ENCODE results near the gene STK24. TPM values are rescaled to one million over a fixed set of nuclear protein-coding genes. Genes with fewer than 3 reads are reported as not detected.

The STK24 gene
- total RNA-seq, 1 experiment from 2014 or later, result 107 TPM

- Histone ChIP-seq H3K36me3 (replicated peaks; ENCODE audit: control insufficient read depth, insufficient read depth, low read length) (no peaks in the 10 kb centered on the region), H3K4me3 (ENCODE audit: insufficient read depth, low read depth, low read length) (no peak overlapping the region), H3K27me3 (ENCODE audit: control insufficient read depth, insufficient read depth, low read length) (no peaks in the 10 kb centered on the region)
- DNase-seq, result no peak
Measured at GRCh38 chr13:98483601-98484288, 93.2 kb downstream of the STK24 start.

GRCh38 chr13:98482476-98483444, 94.1 kb downstream of the STK24 start:
- peak; percentile 81 for DNase-seq
- H3K36me3 ChIP-seq (replicated peaks; ENCODE audit: control insufficient read depth, insufficient read depth, low read length), result no peaks in the 10 kb centered on the region

GRCh38 chr13:98480915-98481877, 95.7 kb downstream of the STK24 start:
- no peak for DNase-seq
- no peak overlapping the region for H3K4me3 ChIP-seq (ENCODE audit: insufficient read depth, low read depth, low read length)
- no peaks in the 10 kb centered on the region for H3K27me3 ChIP-seq (ENCODE audit: control insufficient read depth, insufficient read depth, low read length)
- no peaks in the 10 kb centered on the region for H3K36me3 ChIP-seq (replicated peaks; ENCODE audit: control insufficient read depth, insufficient read depth, low read length)

More at GRCh38 chr13:98482476-98483444, 94.1 kb downstream of the STK24 start:
- Histone ChIP-seq H3K4me3 (ENCODE audit: insufficient read depth, low read depth, low read length) (no peak overlapping the region), H3K27me3 (ENCODE audit: control insufficient read depth, insufficient read depth, low read length) (no peaks in the 10 kb centered on the region)

- H3K27me3 ChIP-seq (ENCODE audit: control insufficient read depth, insufficient read depth, low read length), result no peaks in the 10 kb centered on the region
- H3K4me3 ChIP-seq (ENCODE audit: insufficient read depth, low read depth, low read length), result no peak overlapping the region
- no peak for DNase-seq
- no peaks in the 10 kb centered on the region for H3K36me3 ChIP-seq (replicated peaks; ENCODE audit: control insufficient read depth, insufficient read depth, low read length)
Measured at GRCh38 chr13:98479496-98480003, 97.4 kb downstream of the STK24 start.

GRCh38 chr13:98478189-98479129, 98.4 kb downstream of the STK24 start:
- DNase-seq, result peak; percentile 70
- Histone ChIP-seq H3K4me3 (ENCODE audit: insufficient read depth, low read depth, low read length) (no peak overlapping the region), H3K27me3 (ENCODE audit: control insufficient read depth, insufficient read depth, low read length) (no peaks in the 10 kb centered on the region), H3K36me3 (replicated peaks; ENCODE audit: control insufficient read depth, insufficient read depth, low read length) (peaks cover 3% of the 10 kb centered on the region; the same call in 1 of the 2 replicates)

- H3K4me3 ChIP-seq (ENCODE audit: insufficient read depth, low read depth, low read length), result no peak overlapping the region
- DNase-seq, result no peak
- peaks cover 11% of the 10 kb centered on the region for H3K36me3 ChIP-seq (replicated peaks; ENCODE audit: control insufficient read depth, insufficient read depth, low read length)
- H3K27me3 ChIP-seq (ENCODE audit: control insufficient read depth, insufficient read depth, low read length), result no peaks in the 10 kb centered on the region
Measured at GRCh38 chr13:98476538-98476966, 100.4 kb downstream of the STK24 start.

- H3K27me3 ChIP-seq (ENCODE audit: control insufficient read depth, insufficient read depth, low read length), result no peaks in the 10 kb centered on the region
- DNase-seq, result peak; percentile 90
- no peak overlapping the region for H3K4me3 ChIP-seq (ENCODE audit: insufficient read depth, low read depth, low read length)
- H3K36me3 ChIP-seq (replicated peaks; ENCODE audit: control insufficient read depth, insufficient read depth, low read length), result peaks cover 12% of the 10 kb centered on the region
Measured at GRCh38 chr13:98476106-98476505, 100.8 kb downstream of the STK24 start.

GRCh38 chr13:98475522-98475921, 101.4 kb downstream of the STK24 start:
- peak; percentile 98 for DNase-seq
- Histone ChIP-seq H3K4me3 (ENCODE audit: insufficient read depth, low read depth, low read length) (no peak overlapping the region), H3K36me3 (replicated peaks; ENCODE audit: control insufficient read depth, insufficient read depth, low read length) (peaks cover 12% of the 10 kb centered on the region), H3K27me3 (ENCODE audit: control insufficient read depth, insufficient read depth, low read length) (no peaks in the 10 kb centered on the region)

- Histone ChIP-seq H3K36me3 (replicated peaks; ENCODE audit: control insufficient read depth, insufficient read depth, low read length) (peaks cover 12% of the 10 kb centered on the region), H3K4me3 (ENCODE audit: insufficient read depth, low read depth, low read length) (no peak overlapping the region), H3K27me3 (ENCODE audit: control insufficient read depth, insufficient read depth, low read length) (no peaks in the 10 kb centered on the region)
- DNase-seq, result no peak
Measured at GRCh38 chr13:98474761-98475160, 102.1 kb downstream of the STK24 start.

- no peak for DNase-seq
- Histone ChIP-seq H3K27me3 (ENCODE audit: control insufficient read depth, insufficient read depth, low read length) (no peaks in the 10 kb centered on the region), H3K4me3 (ENCODE audit: insufficient read depth, low read depth, low read length) (no peak overlapping the region), H3K36me3 (replicated peaks; ENCODE audit: control insufficient read depth, insufficient read depth, low read length) (peaks cover 12% of the 10 kb centered on the region)
Measured at GRCh38 chr13:98474292-98474691, 102.6 kb downstream of the STK24 start.

- H3K4me3 ChIP-seq (ENCODE audit: insufficient read depth, low read depth, low read length), result no peak overlapping the region
- H3K27me3 ChIP-seq (ENCODE audit: control insufficient read depth, insufficient read depth, low read length), result no peaks in the 10 kb centered on the region
- peaks cover 12% of the 10 kb centered on the region for H3K36me3 ChIP-seq (replicated peaks; ENCODE audit: control insufficient read depth, insufficient read depth, low read length)
- DNase-seq, result no peak
Measured at GRCh38 chr13:98473788-98474144, 103.1 kb downstream of the STK24 start.

GRCh38 chr13:98473135-98473787, 103.6 kb downstream of the STK24 start:
- DNase-seq, result no peak
- H3K27me3 ChIP-seq (ENCODE audit: control insufficient read depth, insufficient read depth, low read length), result no peaks in the 10 kb centered on the region
- no peak overlapping the region for H3K4me3 ChIP-seq (ENCODE audit: insufficient read depth, low read depth, low read length)
- H3K36me3 ChIP-seq (replicated peaks; ENCODE audit: control insufficient read depth, insufficient read depth, low read length), result peaks cover 12% of the 10 kb centered on the region

- Histone ChIP-seq H3K36me3 (replicated peaks; ENCODE audit: control insufficient read depth, insufficient read depth, low read length) (peaks cover 14% of the 10 kb centered on the region), H3K4me3 (ENCODE audit: insufficient read depth, low read depth, low read length) (no peak overlapping the region), H3K27me3 (ENCODE audit: control insufficient read depth, insufficient read depth, low read length) (no peaks in the 10 kb centered on the region)
- no peak for DNase-seq
Measured at GRCh38 chr13:98471934-98472333, 105.0 kb downstream of the STK24 start.
